ENCODE results near the gene UPF2. TPM values are rescaled to one million over a fixed set of nuclear protein-coding genes. Genes with fewer than 3 reads are reported as not detected.

Gene UPF2
- total and polyA plus RNA-seq, 2 of the 4 experiments (the other 2 are of a cell fraction): 9.2 to 14.3 TPM

DNA sequence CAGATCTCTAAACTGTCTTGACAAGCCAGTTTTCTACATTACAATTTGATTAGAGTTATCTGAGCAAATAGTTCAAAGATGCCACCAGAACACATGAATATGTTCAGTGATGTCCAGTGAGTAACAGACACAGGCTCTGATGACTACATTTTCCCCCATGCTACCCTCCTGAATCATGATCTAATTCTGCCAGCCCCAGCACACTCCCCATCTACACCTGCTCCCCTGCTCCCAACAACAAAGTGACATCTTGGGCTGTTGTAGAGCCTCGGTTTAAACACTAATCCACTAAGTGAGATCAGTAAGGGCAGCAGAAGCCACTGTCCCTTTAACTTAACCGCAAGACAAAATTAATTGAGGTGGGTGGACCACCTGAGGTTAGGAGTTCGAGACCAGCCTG lies 114.9 kb downstream of the UPF2 start:
- in situ Hi-C loops (cut with MboI; ENCODE audit: low sequenced_read_pairs) (no loop called here), dilution Hi-C loops (cut with HindIII; ENCODE audit: low sequenced_read_pairs, unreplicated experiment) (no loop called here), intact Hi-C loops (cut with micrococcal nuclease) (no loop called here)
- ATAC-seq (ENCODE audit: low read depth) (no peak), DNase-seq (no peak)
- Histone ChIP-seq H2BK20ac (ENCODE audit: low read depth, low read length) (no peak overlapping the region), H4K91ac (ENCODE audit: insufficient read depth, low read depth, low read length) (no peak overlapping the region), H3K27ac (ENCODE audit: insufficient read depth, low read length) (no peak overlapping the region), H4K20me1 (ENCODE audit: insufficient read depth, low read length) (no peaks in the 10 kb centered on the region), H3K23ac (ENCODE audit: low read depth, low read length) (no peak overlapping the region), H2AFZ (replicated peaks; ENCODE audit: low read length, poor library complexity) (no peak overlapping the region), H3K18ac (ENCODE audit: low read depth, low read length) (no peak overlapping the region), H4K5ac (ENCODE audit: low read depth, low read length) (no peak overlapping the region), H3K79me1 (ENCODE audit: low read depth in 1 of 2, low read length in 2 of 2) (peaks cover 0 to 3% of the 10 kb centered on the region in 2 experiments; a peak in 1 of 4 replicates), H2BK5ac (ENCODE audit: low read depth, low read length, poor library complexity, severe bottlenecking) (no peak overlapping the region), H2AK9ac (replicated peaks; ENCODE audit: low read depth, low read length, poor library complexity) (no peak overlapping the region), H4K8ac (ENCODE audit: low read depth in 2 of 2, low read length in 2 of 2) (no peak overlapping the region), H3K4ac (ENCODE audit: low read depth, low read length) (no peak overlapping the region), H3K4me3 (ENCODE audit: insufficient read depth, low read depth, low read length) (no peak overlapping the region), H3K4me1 (ENCODE audit: control insufficient read depth, insufficient read depth, low read length) (no peaks in the 10 kb centered on the region), H3K9me1 (ENCODE audit: insufficient read depth, low read length) (peaks cover 4% of the 10 kb centered on the region; the same call in 1 of the 2 replicates), H3K14ac (replicated peaks; ENCODE audit: low read depth, low read length) (no peak overlapping the region), H3K36me3 (ENCODE audit: control insufficient read depth, insufficient read depth, low read length) (peaks cover 44% of the 10 kb centered on the region), H3K9ac (ENCODE audit: low read depth, low read length) (no peak overlapping the region), H3K4me2 (ENCODE audit: low read depth, low read length) (no peak overlapping the region), H3K27me3 (ENCODE audit: control insufficient read depth, insufficient read depth, low read length) (no peaks in the 10 kb centered on the region), H3K9me3 (ENCODE audit: control insufficient read depth, insufficient read depth, low read length) (no peaks in the 10 kb centered on the region), H2BK15ac (ENCODE audit: low read depth, low read length) (no peak overlapping the region), H3K56ac (ENCODE audit: extremely low read depth, insufficient read depth, low read length) (no peak overlapping the region), H2AK5ac (ENCODE audit: low read depth, low read length) (no peak overlapping the region), H2BK120ac (ENCODE audit: low read depth, low read length) (no peak overlapping the region)
- 100% methylated on average over 1 of the region's 3 CpGs; no CpG with 5 or more reads in 1 of the 2 experiments for WGBS, 2 experiments (ENCODE audit: extremely low coverage in 2 of 2, insufficient read length in 1 of 2)
- POLR2A ChIA-PET (ENCODE audit: unreplicated experiment): no interaction called here
- CTCF ChIA-PET: no interaction called here
- no peak for TF ChIP-seq MAZ (IDR thresholded peaks at IDR 0.05; ENCODE audit: borderline replicate concordance, low read depth, low read length)
- BruUV-seq (replicated peaks): no TSS peak
